COLO829 (cell line): ENCODE measurements around the gene ISCA2.
A peak's percentile ranks its signal among the peaks of the same experiment; 100 is the strongest.

Experiments
- DNase-seq: peaks from one replicate; pipeline ENCODE4 v3.0.0; 2012; ENCODE audit warnings: low spot score

ISCA2 gene

GRCh38 chr14:74508844-74509428 lies 15.4 kb downstream of the ISCA2 start:
- no peak for DNase-seq

DNA sequence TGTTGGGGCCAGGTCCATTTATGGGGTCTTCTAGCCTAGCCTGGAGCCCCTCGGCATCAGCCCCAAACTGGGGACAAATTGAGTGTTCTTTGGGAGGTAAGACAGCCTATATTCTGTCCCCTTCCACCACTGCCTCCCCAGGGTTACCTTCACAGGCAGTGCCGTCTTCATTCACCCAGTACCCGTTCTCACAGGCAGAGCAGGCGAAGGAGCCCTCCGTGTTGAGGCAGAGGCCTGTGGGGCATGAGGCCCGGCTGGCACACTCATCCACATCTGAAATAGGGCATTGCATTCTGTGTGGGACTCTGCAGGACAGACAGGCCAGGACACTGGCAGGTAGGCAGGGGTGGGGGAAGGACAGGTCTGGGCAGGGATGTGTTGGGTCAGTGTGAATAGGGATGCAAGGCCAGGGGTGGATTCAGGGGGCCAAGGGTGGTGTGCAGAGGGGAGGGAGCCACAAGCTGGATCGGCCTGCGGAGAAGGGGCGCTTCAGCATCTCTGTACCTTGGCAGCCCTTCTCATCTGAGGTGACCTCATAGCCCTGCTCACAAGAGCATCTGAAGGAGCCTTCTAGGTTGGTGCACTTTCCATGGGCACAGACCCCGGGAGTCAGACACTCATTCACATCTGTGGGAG lies 16.1 kb downstream of the ISCA2 start:
- DNase-seq: no peak

GRCh38 chr14:74510223-74510931 lies 16.8 kb downstream of the ISCA2 start:
- DNase-seq: peak; percentile 48

DNA sequence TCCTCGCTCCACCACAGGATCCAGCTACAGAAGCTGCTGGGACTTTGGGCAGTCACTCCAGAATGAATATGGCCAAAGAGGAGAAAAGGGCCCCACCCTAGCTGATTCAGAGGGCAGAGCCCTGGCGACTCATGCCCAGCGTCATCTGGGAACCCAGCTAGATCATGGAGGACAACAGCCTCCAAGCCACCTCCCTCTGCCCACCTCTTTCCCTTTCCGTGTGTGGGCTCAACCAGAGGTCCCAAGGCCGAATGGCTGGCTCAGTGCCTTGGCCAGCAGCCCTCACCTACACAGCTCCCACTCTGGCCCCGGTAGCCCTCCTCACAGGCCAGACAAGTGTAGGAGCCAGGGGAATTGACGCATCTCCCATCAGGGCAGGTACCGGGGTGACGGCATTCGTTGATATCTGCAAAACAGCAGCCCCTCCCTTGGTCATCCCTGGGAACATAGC lies 17.4 kb downstream of the ISCA2 start:
- DNase-seq: no peak

DNA sequence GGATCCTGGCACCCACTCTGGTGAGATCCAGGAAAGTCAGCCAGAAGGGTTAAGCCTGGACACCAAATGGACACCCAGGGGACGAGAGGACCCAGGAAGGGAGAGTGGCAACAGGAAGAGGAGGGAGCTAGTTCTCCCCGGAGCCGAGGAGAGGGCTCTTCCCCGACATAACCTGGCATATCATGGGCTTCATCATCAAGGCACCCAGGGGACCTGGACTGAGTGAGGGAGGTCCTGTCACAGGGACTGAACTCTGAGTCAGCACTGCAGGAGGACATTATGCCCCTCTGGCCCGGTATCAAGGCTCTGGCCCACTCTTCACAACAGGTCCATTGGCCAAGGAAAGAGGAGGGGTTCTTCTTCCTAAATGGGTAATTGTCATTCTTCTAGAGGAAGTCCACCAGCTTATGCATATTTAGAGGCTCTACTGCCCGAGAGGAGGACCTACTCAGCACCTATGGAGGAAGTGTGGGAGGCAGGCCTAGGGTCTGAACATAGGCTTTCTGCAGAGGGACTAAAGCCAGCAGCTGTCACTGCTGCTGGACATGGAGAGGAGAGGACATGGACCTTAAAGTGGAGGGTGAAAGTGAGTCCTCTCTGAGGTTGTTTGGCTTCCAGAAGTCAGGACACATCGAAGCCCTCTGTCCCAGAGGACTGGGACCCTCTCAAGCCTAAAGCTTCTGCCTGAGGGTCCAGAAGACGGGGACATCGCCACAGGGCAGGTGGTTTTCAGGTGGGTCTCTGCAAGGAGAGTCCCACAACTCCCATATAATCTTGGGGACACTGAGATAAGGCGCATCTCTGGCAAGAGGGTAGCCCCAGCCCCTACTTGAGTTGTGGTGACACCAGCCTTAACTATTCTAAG lies 18.6 kb downstream of the ISCA2 start:
- DNase-seq: no peak

- no peak for DNase-seq
Measured at GRCh38 chr14:74514471-74514941, 20.9 kb downstream of the ISCA2 start.

GRCh38 chr14:74515891-74516412 lies 22.4 kb downstream of the ISCA2 start:
- DNase-seq: no peak

- DNase-seq: no peak
Measured at GRCh38 chr14:74516451-74517160, 23.0 kb downstream of the ISCA2 start.

GRCh38 chr14:74517731-74518130 lies 24.2 kb downstream of the ISCA2 start:
- DNase-seq: no peak

DNA sequence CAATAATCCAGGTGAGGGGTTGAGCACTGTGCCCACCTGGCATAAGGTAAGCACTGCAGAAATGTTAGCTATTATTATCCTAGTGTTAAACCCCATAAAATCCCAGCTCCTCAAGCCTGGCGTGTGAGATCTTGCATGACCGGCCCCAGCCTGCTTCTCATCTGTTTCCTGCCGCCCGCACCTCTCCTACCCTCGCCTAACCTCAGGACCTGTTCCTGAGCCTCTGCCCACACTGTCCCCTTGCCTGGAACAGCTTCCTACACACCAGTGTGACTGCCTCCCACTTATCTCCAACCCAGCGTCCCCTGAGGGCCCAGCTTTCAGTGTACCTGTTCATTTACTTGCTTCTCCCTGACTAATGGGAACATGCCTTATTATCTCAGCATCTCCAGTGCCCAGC lies 24.7 kb downstream of the ISCA2 start:
- DNase-seq: no peak

DNA sequence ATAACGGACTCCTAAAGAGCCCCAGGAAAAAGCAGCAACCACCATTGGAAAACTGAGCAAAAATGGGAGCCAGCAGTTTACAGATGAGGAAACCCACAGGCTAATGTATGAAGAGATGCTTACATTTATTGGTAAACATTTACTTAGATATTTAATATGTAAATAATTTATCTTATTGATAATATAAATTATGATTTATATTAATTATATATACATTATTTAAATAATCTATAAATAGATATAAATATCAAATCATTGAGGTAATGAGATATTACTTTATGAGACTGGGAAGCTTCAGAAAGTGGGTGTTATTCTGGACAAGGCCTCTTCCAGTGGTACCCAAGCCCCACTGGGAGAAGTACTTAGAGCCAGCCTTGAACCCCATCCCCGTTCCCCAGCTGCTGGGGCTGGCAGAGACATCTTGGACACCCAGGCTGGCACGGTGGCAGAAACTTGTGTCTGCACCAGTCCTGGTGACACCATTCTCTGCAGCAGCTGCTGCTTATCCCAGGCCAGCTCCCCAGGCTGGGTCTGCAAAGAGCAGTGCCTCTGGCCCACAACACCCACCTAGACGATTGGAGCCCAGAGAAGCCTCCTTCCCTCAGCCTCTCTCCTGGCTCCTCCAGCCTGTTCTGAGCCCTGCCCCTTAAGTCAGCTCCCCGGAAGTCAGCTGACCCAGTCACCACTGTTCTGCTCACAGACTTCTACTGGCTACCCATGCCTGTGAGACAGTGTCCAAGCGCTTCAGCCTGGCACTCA lies 25.9 kb downstream of the ISCA2 start:
- peak; percentile 14 for DNase-seq

DNA sequence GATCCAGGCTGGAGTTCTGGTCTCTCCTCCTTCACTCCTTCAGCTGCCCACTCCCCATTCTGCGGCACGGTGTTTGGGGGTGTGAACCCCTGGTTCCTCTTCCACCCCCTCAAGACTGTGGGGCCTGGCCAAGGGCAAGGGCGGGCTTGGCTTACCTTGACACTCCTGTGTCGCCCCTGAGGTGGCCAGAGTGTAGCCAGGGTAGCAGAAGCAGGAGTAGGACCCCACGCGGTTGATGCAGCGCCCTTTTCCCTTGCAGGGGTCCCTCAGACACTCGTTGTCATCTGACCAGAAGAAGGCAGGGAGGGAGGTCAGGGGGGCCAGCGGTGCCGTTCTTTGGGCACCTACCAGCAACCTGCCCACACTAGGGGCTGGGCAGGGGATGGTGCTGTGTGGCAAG lies 28.2 kb downstream of the ISCA2 start:
- no peak for DNase-seq

DNA sequence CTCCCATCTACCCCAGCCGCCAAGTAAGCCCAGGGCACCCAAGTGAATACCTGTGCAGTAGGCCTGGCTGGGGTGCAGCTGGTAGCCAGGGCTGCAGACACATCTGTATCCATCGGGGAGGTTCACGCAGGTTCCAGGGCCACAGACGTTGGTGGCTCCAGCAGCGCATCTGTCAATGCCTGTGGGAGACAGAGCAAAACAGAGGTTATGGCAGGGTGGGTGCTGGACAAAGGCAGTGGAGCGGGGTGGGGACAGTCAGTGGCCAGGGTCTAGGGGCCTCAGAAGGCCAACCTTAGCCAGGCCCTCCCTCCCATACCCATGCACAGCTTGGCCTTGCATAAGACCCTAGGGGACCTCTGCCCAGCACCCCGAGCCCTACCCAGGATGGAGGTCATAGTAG lies 29.2 kb downstream of the ISCA2 start:
- no peak for DNase-seq

DNA sequence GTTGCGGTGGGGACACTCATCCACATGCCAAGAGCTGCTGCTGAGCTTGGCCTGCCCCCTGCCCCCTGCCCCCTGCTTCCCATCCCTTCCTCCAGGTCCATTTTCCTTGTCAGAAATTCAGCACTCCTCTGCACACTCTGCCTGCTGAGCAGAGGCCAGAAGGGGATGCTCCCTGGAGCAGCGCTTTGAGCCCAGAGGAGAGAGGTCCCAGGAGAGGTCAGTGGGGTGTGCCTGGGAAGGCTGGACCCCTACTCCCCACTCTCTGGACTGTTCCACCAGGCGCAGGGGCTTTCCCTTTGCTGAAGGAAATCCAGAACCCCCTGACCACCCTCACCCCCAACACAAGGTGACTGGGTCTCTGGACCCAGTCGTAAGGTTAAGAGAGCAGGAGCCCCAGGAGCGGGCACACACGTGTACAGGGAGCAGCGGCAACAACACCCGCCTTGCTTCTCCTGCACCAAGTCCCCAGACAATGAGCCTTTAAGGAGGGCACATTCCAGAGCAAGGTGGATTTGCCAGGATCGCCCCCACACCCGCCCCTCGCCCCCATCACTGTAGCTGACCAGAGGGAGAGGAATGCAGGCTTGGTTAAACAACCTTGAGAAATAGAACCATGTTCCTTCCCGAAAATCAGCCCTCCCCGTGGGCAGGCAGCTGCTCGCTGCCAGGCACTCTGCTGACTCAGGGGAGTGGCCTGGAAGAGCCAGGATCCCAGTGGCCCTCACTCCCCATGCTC lies 30.7 kb downstream of the ISCA2 start:
- peak; percentile 8 for DNase-seq

GRCh38 chr14:74524812-74525135 lies 31.2 kb downstream of the ISCA2 start:
- no peak for DNase-seq

DNA sequence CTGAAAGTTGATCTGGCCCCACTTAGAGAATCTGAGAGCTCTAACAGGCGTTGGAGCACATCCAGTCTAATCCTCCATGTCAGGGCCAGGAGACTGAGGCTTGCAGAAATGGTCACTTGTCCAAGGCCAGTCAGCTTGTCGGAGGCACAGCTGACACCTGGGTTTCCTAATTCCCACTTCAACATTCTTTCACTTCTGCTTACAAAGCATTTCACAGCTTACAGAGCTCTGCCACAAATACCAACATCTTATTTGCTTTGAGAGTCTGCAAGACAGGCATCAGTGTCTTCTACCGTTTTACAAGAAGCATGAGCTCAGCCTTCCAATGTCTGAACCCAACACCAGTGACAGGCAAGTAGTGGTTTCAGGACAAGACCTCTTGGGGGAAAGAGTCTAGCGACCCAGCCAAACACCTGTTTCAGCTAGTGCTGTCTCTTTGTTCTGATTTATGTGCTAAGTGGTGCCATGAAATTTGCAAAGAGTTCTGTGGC lies 31.8 kb downstream of the ISCA2 start:
- no peak for DNase-seq

DNA sequence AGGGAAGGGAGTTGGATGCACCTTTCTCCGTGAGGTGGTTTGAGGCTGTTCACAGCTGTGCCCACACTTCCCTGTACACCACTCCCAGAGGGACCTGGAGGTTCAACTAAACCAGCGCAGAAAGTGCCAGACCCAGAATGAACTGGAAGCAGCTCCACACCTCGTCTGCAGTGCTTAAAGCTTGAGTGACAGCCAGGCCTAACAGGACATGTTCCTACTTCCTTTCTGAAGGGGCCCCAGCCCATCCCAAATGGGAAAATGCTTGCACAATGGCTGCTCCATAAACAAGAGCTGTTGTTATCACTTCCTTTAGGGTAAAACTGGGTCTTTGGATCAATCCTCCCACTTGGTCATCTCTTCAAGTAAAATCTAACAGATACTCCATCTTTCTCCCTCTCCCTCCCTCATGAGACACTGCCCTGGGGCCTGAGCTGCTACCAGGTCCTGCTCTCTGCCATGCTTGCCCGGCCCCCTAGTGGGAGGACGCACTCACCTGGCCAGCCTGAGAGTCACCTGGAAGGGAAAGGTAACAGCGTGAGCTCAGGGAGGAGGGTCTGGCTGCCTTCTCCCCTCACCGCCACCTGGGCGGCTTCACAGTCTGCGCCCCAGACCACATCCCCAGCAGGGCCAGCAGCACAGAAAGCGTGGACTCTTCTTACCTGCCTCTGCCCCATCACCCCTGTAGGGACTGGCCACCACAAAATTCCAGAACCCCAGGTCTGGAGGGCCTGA lies 33.5 kb downstream of the ISCA2 start:
- no peak for DNase-seq

- DNase-seq: no peak
Measured at GRCh38 chr14:74527736-74528280, 34.2 kb downstream of the ISCA2 start.

- no peak for DNase-seq
Measured at GRCh38 chr14:74528406-74528805, 34.8 kb downstream of the ISCA2 start.
